EH (cell line): ENCODE results near the gene PAF1.
"Not testable (repeated sequence)": the region's sequence is repeated elsewhere in the genome, so short reads cannot be mapped to it uniquely, and the experiment has no call there.

Experiments used
- DNase-seq: peaks from one replicate; pipeline ENCODE4 v3.0.0-alpha.2; 2015; ENCODE audit warnings: low read depth

Gene PAF1

GRCh38 chr19:39352381-39353255 lies 38.3 kb downstream of the PAF1 start:
- DNase-seq = no peak

DNA sequence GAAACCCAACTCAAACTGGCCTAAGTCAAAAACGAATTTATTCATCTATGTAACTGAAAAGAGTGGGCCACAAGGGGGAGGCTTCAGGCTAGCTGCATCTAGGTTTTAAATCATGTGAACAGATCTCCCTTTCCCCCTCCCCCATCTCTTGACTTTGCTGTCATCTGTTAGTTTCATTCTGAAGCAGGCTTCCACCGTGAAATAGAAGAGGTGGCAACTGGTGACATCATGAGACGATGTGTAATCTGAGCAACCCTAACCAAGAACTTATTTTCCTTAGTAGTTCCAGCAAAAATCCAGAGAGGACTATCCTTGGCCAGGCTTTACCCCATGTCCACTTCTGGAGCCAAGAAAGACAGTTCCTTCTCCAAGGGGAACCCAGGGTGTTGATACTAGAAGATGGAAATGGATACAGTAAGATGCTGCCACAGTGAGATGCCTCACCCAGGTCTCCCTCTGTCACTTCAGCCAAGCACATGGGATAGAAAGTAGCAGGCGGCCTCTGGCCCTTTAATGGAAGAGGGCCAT lies 39.3 kb downstream of the PAF1 start:
- DNase-seq = peak; percentile 42

DNA sequence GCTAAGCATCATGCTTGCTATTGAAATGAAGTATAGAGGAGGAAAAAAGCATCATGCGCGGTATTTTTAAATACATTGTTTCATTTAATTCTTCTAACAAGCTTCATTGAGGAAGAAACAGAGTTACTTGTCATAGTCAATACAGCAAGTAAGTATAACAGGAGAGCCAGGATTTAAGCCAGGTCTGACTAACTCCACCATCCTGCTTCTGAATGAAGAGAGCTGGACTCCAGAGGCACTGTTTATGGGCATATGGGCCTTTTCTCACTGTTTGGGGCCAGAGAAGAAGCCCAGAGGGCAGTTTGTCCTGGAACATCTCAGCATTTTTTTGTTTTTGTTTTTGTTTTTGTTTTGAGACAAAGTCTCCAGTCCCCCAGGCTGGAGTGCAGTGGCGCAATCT lies 40.8 kb downstream of the PAF1 start:
- DNase-seq = no peak

DNA sequence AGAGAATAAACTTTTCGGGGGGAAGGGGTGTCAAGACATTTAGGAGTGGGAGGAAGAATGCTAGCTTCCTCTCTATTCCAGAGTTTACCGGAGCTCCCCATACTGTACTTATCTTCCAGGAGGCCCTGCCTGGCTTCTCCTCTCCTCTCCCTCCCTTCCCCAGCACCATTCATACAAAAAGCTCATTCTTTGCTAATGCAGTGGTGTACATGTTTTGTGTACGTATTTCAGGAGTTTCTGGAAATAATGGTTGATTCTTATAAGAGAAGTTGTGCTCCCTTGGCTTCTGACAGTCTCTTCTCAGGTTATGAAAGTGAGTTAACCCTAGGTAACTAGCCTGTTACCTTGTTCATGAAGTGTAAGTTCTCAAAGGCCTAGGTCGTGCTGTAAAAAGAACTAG lies 41.6 kb downstream of the PAF1 start:
- DNase-seq = no peak

DNA sequence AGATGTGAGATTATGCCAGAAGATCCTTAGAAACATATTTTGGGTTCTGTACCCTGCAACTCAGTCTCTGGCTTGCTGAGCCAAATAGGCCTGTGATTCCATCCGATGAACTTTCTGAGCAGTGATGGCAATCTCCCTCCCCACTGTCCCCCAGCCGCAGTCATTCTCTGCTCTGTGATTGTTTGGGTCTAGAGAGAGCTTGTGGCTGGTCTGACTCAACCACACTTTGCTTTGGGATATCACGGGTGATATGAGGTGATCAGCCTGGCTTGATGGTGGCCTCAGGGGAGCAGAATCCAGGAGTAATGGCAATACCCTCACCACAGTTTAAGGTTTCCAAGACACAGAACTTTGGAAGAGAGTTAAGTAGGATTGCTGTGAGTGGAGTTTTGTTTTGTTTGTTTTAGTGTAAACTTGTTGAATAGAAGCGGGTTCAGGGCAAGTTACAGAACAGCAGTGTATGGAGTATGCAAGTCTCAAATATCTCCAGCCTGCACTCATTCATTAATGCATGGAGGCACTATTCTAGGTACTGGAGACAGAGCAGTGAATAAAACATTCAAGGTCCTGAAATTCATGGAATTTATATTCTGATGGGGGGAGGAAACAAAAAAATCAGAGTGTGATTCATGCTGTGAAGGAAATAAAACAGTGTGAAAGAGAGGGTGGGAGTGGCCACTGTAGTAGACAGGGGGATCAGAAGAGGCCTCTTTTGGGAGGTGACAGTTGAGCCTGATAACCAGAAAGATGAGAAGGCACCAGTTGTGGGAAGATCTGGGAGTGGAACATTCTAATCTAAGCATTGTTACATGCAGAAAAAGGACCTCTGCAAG lies 43.4 kb downstream of the PAF1 start:
- peak; percentile 58 for DNase-seq

- no peak for DNase-seq
Observed at GRCh38 chr19:39345956-39346355, 45.0 kb downstream of the PAF1 start.

GRCh38 chr19:39342647-39343305 lies 48.1 kb downstream of the PAF1 start:
- peak; percentile 39 for DNase-seq

- peak; percentile 97 for DNase-seq
Observed at GRCh38 chr19:39341719-39342604, 48.9 kb downstream of the PAF1 start, which contains the start of gene SAMD4B. Gene SAMD4B, plus strand, starts transcription at chr19:39342421. Its CDS starts 14,473 bp downstream, at chr19:39356894.

- DNase-seq = no peak
Observed at GRCh38 chr19:39341129-39341718, 49.7 kb downstream of the PAF1 start.

- DNase-seq = not testable (repeated sequence)
Observed at GRCh38 chr19:39340156-39340555, 50.8 kb downstream of the PAF1 start.

GRCh38 chr19:39339674-39340073 lies 51.2 kb downstream of the PAF1 start:
- DNase-seq = no peak

DNA sequence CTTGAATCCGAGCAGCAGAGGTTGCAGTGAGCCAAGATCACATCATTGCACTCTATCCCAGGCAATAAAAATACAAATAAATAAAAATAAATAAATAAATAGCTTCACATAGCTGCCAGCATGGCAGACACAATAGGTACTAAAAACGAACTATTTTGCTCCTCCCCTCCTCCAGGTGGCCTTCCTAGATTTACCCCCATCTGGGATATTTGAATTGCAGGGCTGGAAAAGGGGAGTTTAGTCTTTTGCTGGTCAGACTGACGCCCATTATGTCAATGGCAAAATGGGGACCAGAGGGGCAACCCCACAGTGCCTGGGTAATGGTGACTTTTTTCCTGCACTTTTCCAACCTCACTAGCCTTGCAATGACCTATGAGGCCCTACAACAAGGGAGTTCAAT lies 54.4 kb downstream of the PAF1 start:
- no peak for DNase-seq
